GM12878 (cell line): ENCODE measurements around the gene TBL3. TPM values are rescaled to one million over a fixed set of nuclear protein-coding genes. Genes with fewer than 3 reads are reported as not detected.

Source experiments
- ATAC-seq: fragments of 200-7000 bp; cut with Tn5 transposase; 3 replicates; pipeline ENCODE4 v1.9.1; 2020; ENCODE audit warnings: mild to moderate bottlenecking, moderate library complexity
- BruUV-seq: library from RNA; stranded (reverse); fragments of 400-500 nt; replicated peaks from 2 replicates; lab custom pipeline; 2021; lab: Mats Ljungman, UMichigan
- CTCF ChIA-PET: fragments of 300-600 bp; sonication (Branson Sonifier 250); formaldehyde crosslinking; extraction: SDS; loops from one replicate; lab custom pipeline; 2021; ENCODE audit warnings: inconsistent platforms; lab: Yijun Ruan, JAX
- POLR2A ChIA-PET: fragments of 350-600 bp; formaldehyde crosslinking; extraction: SDS; loops from one replicate; lab custom pipeline; 2021; ENCODE audit warnings: inconsistent platforms; lab: Charles Lee
- RAD21 ChIA-PET: fragments of 300-600 bp; sonication (Branson Sonifier 250); formaldehyde crosslinking; loops from one replicate; lab custom pipeline; 2023; ENCODE audit warnings: antibody characterized with exemption; ENCODE audit not compliant: unreplicated experiment; lab: Charles Lee
- SMC1A ChIA-PET: fragments of 300-600 bp; sonication (Branson Sonifier 250); formaldehyde crosslinking; loops from one replicate; lab custom pipeline; 2023; ENCODE audit not compliant: unreplicated experiment, uncharacterized antibody; lab: Charles Lee
- DNase-seq: peaks from one replicate; pipeline ENCODE4 v3.0.0-alpha.2; 2011; ENCODE audit warnings: low read depth, low spot score
- FAIRE-seq: peaks from 3 replicates; lab custom pipeline; 2011; peaks lifted over from hg19 to GRCh38; lab: Jason Lieb, UNC
- H2AFZ ChIP-seq: 2 replicates; pipeline ENCODE4 v1.6.0; 2011; ENCODE audit warnings: low read depth, low read length, control low read depth; ENCODE audit not compliant: control insufficient read depth
- H3K27ac ChIP-seq: 2 replicates; pipeline ENCODE4 v1.5.1; 2011; ENCODE audit warnings: control low read depth; ENCODE audit not compliant: control insufficient read depth, insufficient read depth
- H3K27me3 ChIP-seq, 2 experiments: replicated peaks in 1 of 2; 2 replicates each; pipeline versions ENCODE4 v1.6.0 to v1.6.1; 2011; ENCODE audit warnings: low read length in 1 of 2; ENCODE audit not compliant: control insufficient read depth in 2 of 2, insufficient read depth in 2 of 2
- H3K36me3 ChIP-seq, 2 experiments: 2 replicates each; pipeline ENCODE4 v1.5.1; 2011; ENCODE audit warnings: low read length in 1 of 2; ENCODE audit not compliant: control insufficient read depth in 2 of 2, insufficient read depth in 2 of 2
- H3K4me1 ChIP-seq: 2 replicates; pipeline ENCODE4 v1.6.1; 2011; ENCODE audit warnings: mild to moderate bottlenecking, low read length, moderate library complexity, mixed read lengths; ENCODE audit not compliant: control insufficient read depth, insufficient read depth
- H3K4me2 ChIP-seq: 2 replicates; pipeline ENCODE4 v1.6.0; 2011; ENCODE audit warnings: control low read depth; ENCODE audit not compliant: control insufficient read depth, insufficient read depth
- H3K4me3 ChIP-seq: fragments of 200-600 bp; sonication (generic); 2 replicates; pipeline ENCODE4 v1.5.1; 2016
- H3K79me2 ChIP-seq: 2 replicates; pipeline ENCODE4 v1.6.0; 2011; ENCODE audit warnings: low read length; ENCODE audit not compliant: control insufficient read depth, insufficient read depth
- H3K9ac ChIP-seq: 2 replicates; pipeline ENCODE4 v1.8.0; 2011; ENCODE audit warnings: low read length, control low read depth, mixed read lengths; ENCODE audit not compliant: control insufficient read depth, insufficient read depth
- H3K9me3 ChIP-seq: replicated peaks from 3 replicates; pipeline ENCODE4 v1.5.1; 2011; ENCODE audit warnings: mild to moderate bottlenecking, low read length; ENCODE audit not compliant: control insufficient read depth, insufficient read depth
- H4K20me1 ChIP-seq: 2 replicates; pipeline ENCODE4 v1.6.0; 2011; ENCODE audit not compliant: control insufficient read depth, insufficient read depth
- BACH1 ChIP-seq: fragments of 450-650 bp; IDR thresholded peaks from 2 replicates; pipeline ENCODE4 v1.6.1; 2017; ENCODE audit warnings: mild to moderate bottlenecking, borderline replicate concordance
- CREB1 ChIP-seq: IDR thresholded peaks from 2 replicates; pipeline ENCODE4 v1.6.1; 2012; ENCODE audit warnings: low read depth, mild to moderate bottlenecking, inconsistent platforms
- DPF2 ChIP-seq: fragments of 450-650 bp; IDR thresholded peaks from 2 replicates; pipeline ENCODE4 v1.6.1; 2017; ENCODE audit warnings: mild to moderate bottlenecking
- IRF4 ChIP-seq: IDR thresholded peaks from 2 replicates; pipeline ENCODE4 v1.6.1; 2011; ENCODE audit warnings: low read depth, low read length
- JUND ChIP-seq: IDR thresholded peaks from 2 replicates; pipeline ENCODE4 v1.6.1; 2012; ENCODE audit warnings: low read depth, mild to moderate bottlenecking, low read length, improper control_type of control experiment, moderate library complexity
- NBN ChIP-seq: fragments of 450-650 bp; IDR thresholded peaks from 2 replicates; pipeline ENCODE4 v1.6.1; 2016
- NFYB ChIP-seq: IDR thresholded peaks from 2 replicates; pipeline ENCODE4 v1.6.1; 2011; ENCODE audit warnings: low read depth, mild to moderate bottlenecking, low read length, improper control_type of control experiment, moderate library complexity; ENCODE audit not compliant: insufficient read depth
- POLR2A ChIP-seq: IDR thresholded peaks from 2 replicates; pipeline ENCODE4 v1.6.1; 2011; ENCODE audit warnings: low read depth, mild to moderate bottlenecking, low read length
- POU2F2 ChIP-seq: IDR thresholded peaks from 3 replicates; pipeline ENCODE4 v1.6.1; 2011; ENCODE audit warnings: low read depth, mild to moderate bottlenecking, low read length, borderline replicate concordance
- RAD51 ChIP-seq: fragments of 450-650 bp; IDR thresholded peaks from 2 replicates; pipeline ENCODE4 v1.6.1; 2016; ENCODE audit warnings: moderate library complexity, mild to moderate bottlenecking, inconsistent platforms
- REST ChIP-seq: IDR thresholded peaks from 2 replicates; pipeline ENCODE4 v1.6.1; 2012; ENCODE audit warnings: mild to moderate bottlenecking, low read depth, low read length
- RUNX3 ChIP-seq: IDR thresholded peaks from 2 replicates; pipeline ENCODE4 v1.6.1; 2012; ENCODE audit warnings: low read length, inconsistent platforms
- SMAD5 ChIP-seq: IDR thresholded peaks from 2 replicates; pipeline ENCODE4 v1.6.1; 2016; ENCODE audit warnings: antibody characterized with exemption, low read depth
- SMARCA5 ChIP-seq: fragments of 450-650 bp; IDR thresholded peaks from 2 replicates; pipeline ENCODE4 v1.6.1; 2017; ENCODE audit warnings: mild to moderate bottlenecking
- YBX1 ChIP-seq: fragments of 450-650 bp; IDR thresholded peaks from 2 replicates; pipeline ENCODE4 v1.6.1; 2016; ENCODE audit warnings: antibody characterized with exemption
- ZNF687 ChIP-seq: fragments of 450-650 bp; IDR thresholded peaks from 2 replicates; pipeline ENCODE4 v1.6.1; 2017; ENCODE audit warnings: mild to moderate bottlenecking, moderate library complexity
- WGBS: methylation state at CpG from one replicate; pipeline ENCODE4 v1.1.6; 2016; ENCODE audit warnings: low lambda C conversion rate; ENCODE audit not compliant: insufficient replicate concordance, insufficient coverage; ENCODE audit errors: missing lambda C conversion rate; 5-methylcytosine and 5-hydroxymethylcytosine counted together
- in situ Hi-C: fragments of 300-500 bp; cut with MboI; formaldehyde crosslinking; loops from 9 replicates; pipeline ENCODE4 v1.14.3; 2018; ENCODE audit warnings: mixed read lengths
- intact Hi-C: fragments of 100-400 bp; cut with micrococcal nuclease; formaldehyde crosslinking; loops from one replicate; pipeline ENCODE4 v1.14.2; 2022; ENCODE audit not compliant: unreplicated experiment
- polyA plus RNA-seq, 11 experiments: library from polyadenylated mRNA; depleted of rRNA in 4 of 11; unstranded in 6 of 11; stranded (reverse) in 5 of 11; fragments of >200 nt; fragmentation: Nextera tagmentation in 4 of 11; fragmentation: Illumina TruSeq in 1 of 11; extraction: Ambion mirVana in 4 of 11; extraction: Trizol in 1 of 11; gene quantifications; 1 replicate in 1 of 11; 2 replicates in 10 of 11; pipeline versions ENCODE4 v1.2.1 to v1.2.3, GENCODE V29; 2011 to 2016; ENCODE audit warnings: inconsistent platforms in 2 of 11, missing spikeins in 2 of 11, low read depth in 1 of 11
- total RNA-seq, 4 experiments: library from RNA; depleted of rRNA in 3 of 4; stranded (reverse); fragments of >200 nt in 3 of 4; fragmentation: Illumina TruSeq in 1 of 4; extraction: Trizol in 1 of 4; gene quantifications; 2 replicates each; pipeline versions ENCODE4 v1.2.1 to v1.2.3, GENCODE V29; 2013 to 2021

Gene TBL3
- total and polyA plus RNA-seq, 10 of the 15 experiments (the other 5 are each of a cell fraction or from before 2014, with no cell fraction given) = 1.2 to 101 (median 34.2) TPM

- SMC1A ChIA-PET = interaction anchor here (1.0 to 1.2 kb wide), 4 partner anchors 13 to 104 kb away, joined by 3 to 5 read pairs (median 3); partner anchors contain the start of gene RPS2
- Histone ChIP-seq H3K79me2 (peaks cover 18% of the 10 kb centered on the region), H3K36me3 (peaks cover 0 to 5% of the 10 kb centered on the region in 2 experiments; a peak in 3 of 4 replicates), H3K4me3 (peak within 1 kb of the TSS; percentile 87), H3K27ac (peak within 1 kb of the TSS; percentile 54), H3K4me1 (peaks cover 10% of the 10 kb centered on the region; the same call in 1 of the 2 replicates), H3K9ac (peak within 1 kb of the TSS; percentile 80), H3K27me3 (no peaks in the 10 kb centered on the region), H3K4me2 (peak within 1 kb of the TSS; percentile 86), H3K9me3 (no peaks in the 10 kb centered on the region), H4K20me1 (no peaks in the 10 kb centered on the region), H2AFZ (peak within 1 kb of the TSS; percentile 93)
- ATAC-seq = peak; percentile 98
- POLR2A ChIA-PET = interaction anchor here (0.6 to 1.5 kb wide), 9 partner anchors 9 to 237 kb away, joined by 3 to 13 read pairs (median 6); partner anchors contain the start of genes MAPK8IP3, NDUFB10, NOXO1 and NUBP2
- RAD21 ChIA-PET = interaction anchor here (1.0 to 1.6 kb wide), 4 partner anchors 18 to 558 kb away, joined by 3 to 5 read pairs (median 3); partner anchors contain the start of gene TRAF7
- CTCF ChIA-PET = interaction anchor here (0.6 to 1.0 kb wide), 6 partner anchors 73 to 964 kb away, joined by 3 read pairs; no protein-coding TSS in a partner anchor
- 1% methylated on average over 72 of the region's 77 CpGs for WGBS
- intact Hi-C loops = no loop called here
- DNase-seq = peak; percentile 91
- FAIRE-seq = peak; percentile 99
- in situ Hi-C loops = no loop called here
- no TSS peak for BruUV-seq
- TF ChIP-seq JUND (no peak), POLR2A (peak; percentile 88), IRF4 (0 out of 2 replicates have a peak, but pooled peaks have one; percentile 35), CREB1 (peak; percentile 34; the same call in 1 of the 2 replicates), SMARCA5 (peak; percentile 40; the same call in 1 of the 2 replicates), POU2F2 (peak; percentile 23; the same call in 1 of the 3 replicates), REST (no peak), DPF2 (peak; percentile 66; the same call in 1 of the 2 replicates), NFYB (peak; percentile 76; the same call in 1 of the 2 replicates), NBN (peak; percentile 24), YBX1 (no peak), RUNX3 (peak; percentile 27; the same call in 1 of the 2 replicates), BACH1 (peak; percentile 17; the same call in 1 of the 2 replicates), ZNF687 (peak; percentile 45; the same call in 1 of the 2 replicates), RAD51 (no peak), SMAD5 (0 out of 2 replicates have a peak, but pooled peaks have one; percentile 41)
Observed at GRCh38 chr16:1942810-1943726, 28.8 kb upstream of the TBL3 start, which contains the start of gene MSRB1. Gene MSRB1 (minus strand): TSS chr16:1943199. CDS start chr16:1943156, 43 bp downstream.
